Fibroblast of lung (primary cell): ENCODE data around the gene CERS1.

ENCODE experiments used
- CTCF ChIP-seq, 2 donors: IDR thresholded peaks in 1 of 2; conservative IDR thresholded peaks in 1 of 2; 1 replicate in 1 of 2; 2 replicates in 1 of 2; pipeline ENCODE4 v1.5.1; 2011 to 2012; ENCODE audit warnings: low read length in 2 of 2, control low read depth in 1 of 2, inconsistent platforms in 1 of 2, low read depth in 1 of 2, mild to moderate bottlenecking in 1 of 2
- EZH2 ChIP-seq: IDR thresholded peaks from 2 replicates; pipeline ENCODE4 v1.5.1; 2012; ENCODE audit warnings: low read length, control low read depth, mild to moderate bottlenecking; ENCODE audit errors: missing control alignments

DNA sequence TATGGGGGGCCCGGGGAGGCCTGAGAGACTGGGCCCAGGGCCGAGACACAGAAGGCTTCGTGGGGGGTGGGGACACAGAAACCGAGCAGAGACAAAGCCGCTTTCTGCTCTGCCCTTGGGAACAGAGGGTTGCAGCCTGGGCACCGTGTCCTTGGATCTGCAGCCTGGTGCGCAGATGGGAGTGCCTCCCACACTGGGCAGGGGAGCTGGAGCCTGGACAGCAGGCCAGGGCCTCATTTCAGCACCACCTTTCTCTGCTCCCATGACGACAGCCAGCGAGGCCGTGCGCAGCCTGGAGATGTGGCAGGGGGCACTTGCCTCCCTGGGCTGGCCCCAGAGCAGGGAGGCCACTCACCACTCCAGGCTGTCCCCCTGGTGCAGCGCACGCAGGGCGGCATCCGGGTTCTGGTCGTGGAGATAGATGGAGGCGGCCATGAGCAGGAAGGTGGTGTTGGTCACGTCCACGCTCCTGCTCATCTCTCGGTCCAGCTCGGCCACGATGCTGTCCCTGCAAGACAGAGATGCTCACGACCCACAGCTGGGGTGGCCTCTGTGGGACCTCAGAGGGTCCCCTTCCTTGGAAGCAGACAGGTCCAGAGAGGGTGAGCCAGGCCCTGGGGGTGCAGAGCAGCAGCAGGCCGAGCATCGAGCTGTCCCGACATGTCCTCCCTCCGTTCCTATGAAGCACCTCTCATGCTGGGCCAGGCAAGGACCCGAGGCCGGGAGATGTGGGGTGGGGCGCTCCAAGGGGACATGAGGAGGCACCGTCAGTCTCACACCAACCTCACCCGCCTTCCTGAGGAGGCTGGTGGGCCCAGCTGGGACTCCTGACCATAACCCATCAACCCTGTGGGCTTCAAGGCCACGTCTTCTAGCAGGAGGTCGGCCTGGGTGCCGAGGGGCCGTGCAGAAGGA lies 10.9 kb upstream of the CERS1 start:
- TF ChIP-seq CTCF (conservative IDR thresholded peaks at IDR 0.05 in 1 of 2, IDR thresholded peaks at IDR 0.05 in 1 of 2; ENCODE audit: low read depth in 1 of 2, low read length in 2 of 2): no peak
- no peak for TF ChIP-seq EZH2
